ENCODE results near the gene IQCH.

- TF ChIP-seq, protein P1, sequence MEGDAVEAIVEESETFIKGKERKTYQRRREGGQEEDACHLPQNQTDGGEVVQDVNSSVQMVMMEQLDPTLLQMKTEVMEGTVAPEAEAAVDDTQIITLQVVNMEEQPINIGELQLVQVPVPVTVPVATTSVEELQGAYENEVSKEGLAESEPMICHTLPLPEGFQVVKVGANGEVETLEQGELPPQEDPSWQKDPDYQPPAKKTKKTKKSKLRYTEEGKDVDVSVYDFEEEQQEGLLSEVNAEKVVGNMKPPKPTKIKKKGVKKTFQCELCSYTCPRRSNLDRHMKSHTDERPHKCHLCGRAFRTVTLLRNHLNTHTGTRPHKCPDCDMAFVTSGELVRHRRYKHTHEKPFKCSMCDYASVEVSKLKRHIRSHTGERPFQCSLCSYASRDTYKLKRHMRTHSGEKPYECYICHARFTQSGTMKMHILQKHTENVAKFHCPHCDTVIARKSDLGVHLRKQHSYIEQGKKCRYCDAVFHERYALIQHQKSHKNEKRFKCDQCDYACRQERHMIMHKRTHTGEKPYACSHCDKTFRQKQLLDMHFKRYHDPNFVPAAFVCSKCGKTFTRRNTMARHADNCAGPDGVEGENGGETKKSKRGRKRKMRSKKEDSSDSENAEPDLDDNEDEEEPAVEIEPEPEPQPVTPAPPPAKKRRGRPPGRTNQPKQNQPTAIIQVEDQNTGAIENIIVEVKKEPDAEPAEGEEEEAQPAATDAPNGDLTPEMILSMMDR (IDR thresholded peaks at IDR 0.05; ENCODE audit: low read length) = no peak
- TF ChIP-seq EZH2 (optimal IDR thresholded peaks at IDR 0.05; ENCODE audit: low read depth, low read length) = no peak
Measured at GRCh38 chr15:67340630-67341029, 86.0 kb downstream of the IQCH start.
